ENCODE results near the gene OSBPL9. TPM values are rescaled to one million over a fixed set of nuclear protein-coding genes. Genes with fewer than 3 reads are reported as not detected.
A peak's percentile ranks its signal among the peaks of the same experiment; 100 is the strongest.

Gene OSBPL9
- total and polyA plus RNA-seq, 4 experiments from 2014 or later: 45.1 to 47.8 (median 46.1) TPM

DNA sequence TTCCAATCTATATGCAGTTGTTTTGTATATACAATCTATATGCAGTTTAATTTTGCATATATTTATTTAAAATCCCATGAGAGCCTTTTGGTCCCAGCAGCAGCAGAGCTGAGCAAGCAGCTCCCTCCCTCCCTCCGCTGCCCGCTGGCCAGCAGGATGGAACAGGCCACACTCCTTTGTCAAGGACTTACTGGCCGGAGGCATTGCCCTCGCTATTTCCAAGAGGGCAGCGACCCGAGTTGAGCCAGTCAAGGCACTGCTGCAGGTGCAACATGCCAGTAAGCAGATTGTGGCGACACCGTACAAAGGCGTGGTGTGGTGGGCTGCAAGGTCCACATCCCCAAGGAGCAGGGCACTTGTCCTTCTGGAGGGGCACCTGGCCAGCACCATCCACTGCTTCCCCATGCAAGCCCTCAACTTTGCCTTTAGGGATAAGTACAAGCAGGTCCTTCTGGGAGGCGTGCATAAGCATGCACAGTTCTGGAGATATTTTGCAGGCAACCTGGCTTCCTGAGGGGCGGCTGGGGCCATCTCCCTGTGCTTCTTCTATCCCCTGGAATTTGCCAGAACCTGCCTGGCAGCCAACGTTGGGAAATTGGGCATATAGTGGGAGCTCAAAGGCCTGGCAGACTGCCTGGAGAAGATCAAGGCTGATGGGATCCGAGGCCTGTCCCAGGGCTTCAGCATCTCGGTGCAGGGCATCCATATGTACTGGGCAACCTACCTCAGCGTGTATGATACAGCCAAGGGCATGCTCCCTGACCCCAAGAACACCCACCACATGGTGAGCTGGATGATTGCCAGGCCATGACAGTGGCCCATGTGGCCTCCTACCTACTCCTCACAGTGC, 92.2 kb downstream of the OSBPL9 start:
- Mint-ChIP-seq H3K27ac (no peak overlapping the region), H3K4me3 (no peak overlapping the region), H3K27me3 (no peaks in the 10 kb centered on the region), H3K9me3 (peaks cover 0 to 4% (median 0%) of the 10 kb centered on the region in 8 donors), H3K36me3 (peaks cover 0 to 4% of the 10 kb centered on the region in 2 donors), H3K4me1 (peaks cover 0 to 6% (median 3%) of the 10 kb centered on the region in 4 donors)
- no peak for DNase-seq
- CTCF ChIA-PET (ENCODE audit: partially characterized antibody): interaction anchor here (0.9 kb wide), 1 partner anchor 15 kb away, joined by 3 read pairs; no protein-coding TSS in a partner anchor
- no peaks in the 10 kb centered on the region for H3K4me1 ChIP-seq (ENCODE audit: insufficient read depth, low read length)
- POLR2A ChIA-PET (ENCODE audit: partially characterized antibody): no interaction called here
- no peaks in the 10 kb centered on the region for H3K27me3 ChIP-seq (ENCODE audit: insufficient read depth, low read length)
- no peak overlapping the region for H3K27ac ChIP-seq (ENCODE audit: low read depth, low read length)
- no peak overlapping the region for H3K4me3 ChIP-seq (ENCODE audit: low read length in 2 of 2)
- intact Hi-C loops (cut with micrococcal nuclease): loop anchor here (10.0 kb wide), 1 partner anchor 64 kb away; no protein-coding TSS in a partner anchor
- H3K9me3 ChIP-seq (ENCODE audit: control insufficient read depth in 1 of 2, low read length in 2 of 2): no peaks in the 10 kb centered on the region
- no peaks in the 10 kb centered on the region for H3K36me3 ChIP-seq (ENCODE audit: insufficient read depth, low read length)

- Histone ChIP-seq H3K4me1 (ENCODE audit: insufficient read depth, low read length) (no peaks in the 10 kb centered on the region), H3K27ac (ENCODE audit: low read depth, low read length) (no peak overlapping the region), H3K36me3 (ENCODE audit: insufficient read depth, low read length) (no peaks in the 10 kb centered on the region), H3K9me3 (ENCODE audit: control insufficient read depth in 1 of 2, low read length in 2 of 2) (no peaks in the 10 kb centered on the region), H3K27me3 (ENCODE audit: insufficient read depth, low read length) (no peaks in the 10 kb centered on the region), H3K4me3 (ENCODE audit: low read length in 2 of 2) (no peak overlapping the region)
- Mint-ChIP-seq H3K4me3 (no peak overlapping the region), H3K27me3 (no peaks in the 10 kb centered on the region), H3K4me1 (peaks cover 0 to 10% (median 3%) of the 10 kb centered on the region in 4 donors), H3K27ac (no peak overlapping the region), H3K36me3 (peaks cover 2 to 8% of the 10 kb centered on the region in 2 donors), H3K9me3 (peaks cover 0 to 4% (median 0%) of the 10 kb centered on the region in 8 donors)
- ChIA-PET CTCF (ENCODE audit: partially characterized antibody) (interaction anchor here (0.9 kb wide), 1 partner anchor 15 kb away, joined by 3 read pairs; no protein-coding TSS in a partner anchor), POLR2A (ENCODE audit: partially characterized antibody) (no interaction called here)
- DNase-seq: no peak
- intact Hi-C loops (cut with micrococcal nuclease): loop anchor here (10.0 kb wide), 1 partner anchor 65 kb away; no protein-coding TSS in a partner anchor
Measured at GRCh38 chr1:51709951-51710350, 93.1 kb downstream of the OSBPL9 start.

GRCh38 chr1:51712590-51712989, 95.7 kb downstream of the OSBPL9 start:
- Mint-ChIP-seq H3K27ac (no peak overlapping the region), H3K36me3 (peaks cover 8 to 27% of the 10 kb centered on the region in 2 donors), H3K27me3 (no peaks in the 10 kb centered on the region), H3K4me3 (no peak overlapping the region), H3K4me1 (peaks cover 0 to 7% (median under 1%) of the 10 kb centered on the region in 4 donors), H3K9me3 (peaks cover 0 to 4% (median 0%) of the 10 kb centered on the region in 8 donors)
- intact Hi-C loops (cut with micrococcal nuclease): no loop called here
- no peak overlapping the region for H3K27ac ChIP-seq (ENCODE audit: low read depth, low read length)
- H3K36me3 ChIP-seq (ENCODE audit: insufficient read depth, low read length): no peaks in the 10 kb centered on the region
- DNase-seq: no peak
- no peaks in the 10 kb centered on the region for H3K27me3 ChIP-seq (ENCODE audit: insufficient read depth, low read length)
- H3K9me3 ChIP-seq (ENCODE audit: control insufficient read depth in 1 of 2, low read length in 2 of 2): no peaks in the 10 kb centered on the region
- H3K4me1 ChIP-seq (ENCODE audit: insufficient read depth, low read length): no peaks in the 10 kb centered on the region
- no peak overlapping the region for H3K4me3 ChIP-seq (ENCODE audit: low read length in 2 of 2)
- ChIA-PET POLR2A (ENCODE audit: partially characterized antibody) (no interaction called here), CTCF (ENCODE audit: partially characterized antibody) (no interaction called here)

GRCh38 chr1:51714374-51715019, 97.6 kb downstream of the OSBPL9 start:
- H3K36me3 Mint-ChIP-seq: peaks cover 8 to 37% of the 10 kb centered on the region in 2 donors
- Histone ChIP-seq H3K27me3 (ENCODE audit: insufficient read depth, low read length) (no peaks in the 10 kb centered on the region), H3K4me1 (ENCODE audit: insufficient read depth, low read length) (no peaks in the 10 kb centered on the region), H3K4me3 (ENCODE audit: low read length in 2 of 2) (no peak overlapping the region), H3K27ac (ENCODE audit: low read depth, low read length) (no peak overlapping the region), H3K36me3 (ENCODE audit: insufficient read depth, low read length) (no peaks in the 10 kb centered on the region), H3K9me3 (ENCODE audit: control insufficient read depth in 1 of 2, low read length in 2 of 2) (no peaks in the 10 kb centered on the region)
- intact Hi-C loops (cut with micrococcal nuclease): no loop called here
- peaks cover 0 to 4% (median 0%) of the 10 kb centered on the region in 8 donors for H3K9me3 Mint-ChIP-seq
- H3K4me1 Mint-ChIP-seq: peaks cover 7 to 15% (median 12%) of the 10 kb centered on the region in 4 donors
- DNase-seq: no peak
- no peak overlapping the region for H3K4me3 Mint-ChIP-seq
- CTCF ChIA-PET (ENCODE audit: partially characterized antibody): no interaction called here
- POLR2A ChIA-PET (ENCODE audit: partially characterized antibody): interaction anchor here (0.6 kb wide), 1 partner anchor 91 kb away, joined by 3 read pairs; no protein-coding TSS in a partner anchor
- H3K27me3 Mint-ChIP-seq: no peaks in the 10 kb centered on the region
- no peak overlapping the region for H3K27ac Mint-ChIP-seq

GRCh38 chr1:51715369-51715768, 98.5 kb downstream of the OSBPL9 start:
- Histone ChIP-seq H3K27ac (ENCODE audit: low read depth, low read length) (no peak overlapping the region), H3K27me3 (ENCODE audit: insufficient read depth, low read length) (no peaks in the 10 kb centered on the region), H3K36me3 (ENCODE audit: insufficient read depth, low read length) (no peaks in the 10 kb centered on the region), H3K4me3 (ENCODE audit: low read length in 2 of 2) (no peak overlapping the region), H3K9me3 (ENCODE audit: control insufficient read depth in 1 of 2, low read length in 2 of 2) (no peaks in the 10 kb centered on the region), H3K4me1 (ENCODE audit: insufficient read depth, low read length) (no peaks in the 10 kb centered on the region)
- no peak for DNase-seq
- intact Hi-C loops (cut with micrococcal nuclease): no loop called here
- CTCF ChIA-PET (ENCODE audit: partially characterized antibody): no interaction called here
- Mint-ChIP-seq H3K4me3 (no peak overlapping the region), H3K36me3 (peaks cover 11 to 39% of the 10 kb centered on the region in 2 donors), H3K4me1 (peaks cover 7 to 15% (median 12%) of the 10 kb centered on the region in 4 donors), H3K27ac (peak overlapping the region in 1 of 7 donors; percentile 61), H3K27me3 (no peaks in the 10 kb centered on the region), H3K9me3 (peaks cover 0 to 4% (median 0%) of the 10 kb centered on the region in 8 donors)
- POLR2A ChIA-PET (ENCODE audit: partially characterized antibody): interaction anchor here (1.5 kb wide), 1 partner anchor 14 kb away, joined by 3 read pairs; no protein-coding TSS in a partner anchor

DNA sequence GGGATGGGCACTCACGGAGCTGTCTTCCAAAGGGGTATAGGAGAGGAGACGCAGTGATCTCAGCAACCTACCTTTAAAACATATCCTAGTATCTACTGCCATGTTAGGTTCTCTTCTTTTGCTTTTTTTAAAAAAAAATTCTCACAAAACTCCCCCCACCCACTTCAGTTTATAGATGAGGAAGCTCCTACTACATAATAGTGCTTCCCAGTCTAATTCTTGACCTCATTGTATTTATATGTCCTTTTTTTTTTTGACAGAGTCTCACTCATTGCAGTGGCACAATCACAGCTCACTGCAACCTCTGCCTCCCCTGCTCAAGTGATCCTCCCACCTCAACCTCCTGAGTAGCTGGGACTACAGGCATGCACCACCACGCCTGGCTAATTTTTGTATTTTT, 99.9 kb downstream of the OSBPL9 start:
- intact Hi-C loops (cut with micrococcal nuclease): no loop called here
- H3K9me3 ChIP-seq (ENCODE audit: control insufficient read depth in 1 of 2, low read length in 2 of 2): no peaks in the 10 kb centered on the region
- no peaks in the 10 kb centered on the region for H3K36me3 ChIP-seq (ENCODE audit: insufficient read depth, low read length)
- no peaks in the 10 kb centered on the region for H3K4me1 ChIP-seq (ENCODE audit: insufficient read depth, low read length)
- peaks cover 0 to 4% (median 0%) of the 10 kb centered on the region in 8 donors for H3K9me3 Mint-ChIP-seq
- ChIA-PET CTCF (ENCODE audit: partially characterized antibody) (no interaction called here), POLR2A (ENCODE audit: partially characterized antibody) (no interaction called here)
- no peak overlapping the region for H3K4me3 ChIP-seq (ENCODE audit: low read length in 2 of 2)
- H3K27ac Mint-ChIP-seq: peak overlapping the region in 2 of 7 donors; percentile 52 to 75
- no peak for DNase-seq
- H3K27me3 Mint-ChIP-seq: no peaks in the 10 kb centered on the region
- peaks cover 7 to 15% (median 12%) of the 10 kb centered on the region in 4 donors for H3K4me1 Mint-ChIP-seq
- H3K27ac ChIP-seq (ENCODE audit: low read depth, low read length): no peak overlapping the region
- H3K27me3 ChIP-seq (ENCODE audit: insufficient read depth, low read length): no peaks in the 10 kb centered on the region
- peaks cover 11 to 39% of the 10 kb centered on the region in 2 donors for H3K36me3 Mint-ChIP-seq
- no peak overlapping the region for H3K4me3 Mint-ChIP-seq

DNA sequence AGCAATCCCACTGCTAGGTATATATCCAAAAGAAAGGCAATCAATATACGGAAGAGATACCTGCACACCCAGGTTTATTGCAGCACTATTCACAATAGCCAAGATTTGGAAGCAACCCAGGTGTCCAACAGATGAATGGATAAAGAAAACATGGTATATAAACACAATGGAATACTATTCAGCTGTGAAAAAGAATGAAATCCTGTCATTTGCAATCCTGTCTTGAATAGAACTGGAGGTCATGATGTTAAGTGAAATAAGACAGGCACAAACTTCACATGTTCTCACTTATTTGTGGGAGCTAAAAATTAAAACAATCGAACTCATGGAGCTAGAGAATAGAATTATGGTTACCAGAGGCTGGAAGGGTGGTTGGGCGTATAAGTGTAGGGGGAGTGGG, 101.0 kb downstream of the OSBPL9 start:
- H3K4me1 Mint-ChIP-seq: peaks cover 7 to 15% (median 11%) of the 10 kb centered on the region in 4 donors
- DNase-seq: no peak
- H3K4me3 ChIP-seq (ENCODE audit: low read length in 2 of 2): no peak overlapping the region
- no peaks in the 10 kb centered on the region for H3K36me3 ChIP-seq (ENCODE audit: insufficient read depth, low read length)
- no peak overlapping the region for H3K4me3 Mint-ChIP-seq
- intact Hi-C loops (cut with micrococcal nuclease): no loop called here
- POLR2A ChIA-PET (ENCODE audit: partially characterized antibody): no interaction called here
- H3K9me3 ChIP-seq (ENCODE audit: control insufficient read depth in 1 of 2, low read length in 2 of 2): no peaks in the 10 kb centered on the region
- no peaks in the 10 kb centered on the region for H3K9me3 Mint-ChIP-seq
- peaks cover 11 to 35% of the 10 kb centered on the region in 2 donors for H3K36me3 Mint-ChIP-seq
- CTCF ChIA-PET (ENCODE audit: partially characterized antibody): no interaction called here
- H3K27me3 ChIP-seq (ENCODE audit: insufficient read depth, low read length): no peaks in the 10 kb centered on the region
- no peaks in the 10 kb centered on the region for H3K27me3 Mint-ChIP-seq
- no peaks in the 10 kb centered on the region for H3K4me1 ChIP-seq (ENCODE audit: insufficient read depth, low read length)
- no peak overlapping the region for H3K27ac ChIP-seq (ENCODE audit: low read depth, low read length)
- peak overlapping the region in 1 of 7 donors; percentile 32 for H3K27ac Mint-ChIP-seq

All from CD4-positive, alpha-beta memory T cell (primary cell).